IPS-NIHi7 (cell line): ENCODE data around the gene VPS52.
"Not testable (repeated sequence)": the region's sequence is repeated elsewhere in the genome, so short reads cannot be mapped to it uniquely, and the experiment has no call there.

Experiments
- DNase-seq: peaks from one replicate; pipeline ENCODE4 v3.0.0; 2012; ENCODE audit warnings: mixed read lengths; ENCODE audit errors: extremely low spot score

The VPS52 gene

DNA sequence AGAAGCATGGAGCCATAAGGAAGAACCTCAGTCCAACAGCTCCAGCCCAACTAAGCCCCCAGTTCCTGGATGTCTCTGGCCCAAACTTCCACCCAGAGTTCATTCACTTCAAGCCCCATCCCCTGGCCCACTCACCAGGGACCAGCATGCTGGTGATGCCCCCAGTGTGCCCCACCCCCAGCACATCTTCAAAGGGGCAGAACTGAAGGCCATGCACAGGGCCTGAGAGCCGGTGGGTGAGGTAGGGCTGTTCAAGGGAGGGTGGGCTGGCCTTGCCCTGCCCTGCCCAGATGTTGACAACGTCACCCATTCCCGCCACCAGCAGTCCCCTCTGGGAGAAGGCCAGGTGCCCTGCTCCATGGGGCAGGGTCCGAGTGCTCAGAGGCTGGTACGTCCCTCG, 8.9 kb upstream of the VPS52 start:
- no peak for DNase-seq

- DNase-seq = peak; percentile 75
Measured at GRCh38 chr6:33279971-33280511, 8.4 kb upstream of the VPS52 start.

GRCh38 chr6:33279257-33279695, 7.6 kb upstream of the VPS52 start:
- DNase-seq = no peak

- no peak for DNase-seq
Measured at GRCh38 chr6:33278810-33279209, 7.1 kb upstream of the VPS52 start.

DNA sequence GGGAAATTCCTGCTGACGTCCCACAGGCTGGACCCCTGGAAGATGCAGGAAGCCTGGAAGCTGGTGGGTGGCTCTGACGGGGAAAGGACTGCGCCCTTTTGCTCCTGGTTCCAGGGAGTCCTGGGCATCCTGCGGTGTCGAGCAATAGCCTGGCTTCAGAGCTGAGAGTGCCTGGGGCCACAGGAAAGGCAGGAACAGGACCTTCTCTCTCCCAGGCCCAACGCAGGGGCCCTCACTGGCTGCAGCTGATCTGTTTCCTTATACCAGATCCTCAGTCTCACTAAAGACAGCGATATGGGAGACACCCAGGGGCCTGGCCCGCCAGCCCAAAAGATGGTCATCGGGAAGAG, 6.7 kb upstream of the VPS52 start:
- DNase-seq = no peak

DNA sequence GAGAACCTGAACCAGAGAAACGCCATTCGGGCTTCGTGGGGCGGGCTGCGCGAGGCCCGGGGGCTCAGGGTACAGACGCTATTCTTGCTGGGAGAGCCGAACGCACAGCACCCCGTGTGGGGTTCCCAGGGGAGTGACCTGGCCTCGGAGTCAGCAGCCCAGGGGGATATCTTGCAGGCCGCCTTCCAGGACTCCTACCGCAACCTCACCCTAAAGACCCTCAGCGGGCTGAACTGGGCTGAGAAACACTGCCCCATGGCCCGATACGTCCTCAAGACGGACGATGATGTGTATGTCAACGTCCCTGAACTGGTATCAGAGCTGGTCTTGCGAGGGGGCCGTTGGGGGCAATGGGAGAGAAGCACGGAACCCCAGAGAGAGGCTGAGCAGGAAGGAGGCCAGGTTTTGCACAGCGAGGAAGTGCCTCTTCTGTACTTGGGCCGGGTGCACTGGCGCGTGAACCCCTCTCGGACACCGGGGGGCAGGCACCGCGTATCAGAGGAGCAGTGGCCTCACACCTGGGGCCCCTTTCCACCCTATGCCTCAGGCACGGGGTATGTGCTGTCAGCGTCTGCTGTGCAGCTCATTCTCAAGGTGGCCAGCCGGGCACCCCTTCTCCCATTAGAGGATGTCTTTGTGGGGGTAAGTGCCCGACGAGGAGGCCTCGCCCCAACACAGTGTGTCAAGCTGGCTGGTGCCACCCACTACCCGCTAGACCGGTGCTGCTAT, 6.2 kb upstream of the VPS52 start:
- DNase-seq = peak; percentile 26

DNA sequence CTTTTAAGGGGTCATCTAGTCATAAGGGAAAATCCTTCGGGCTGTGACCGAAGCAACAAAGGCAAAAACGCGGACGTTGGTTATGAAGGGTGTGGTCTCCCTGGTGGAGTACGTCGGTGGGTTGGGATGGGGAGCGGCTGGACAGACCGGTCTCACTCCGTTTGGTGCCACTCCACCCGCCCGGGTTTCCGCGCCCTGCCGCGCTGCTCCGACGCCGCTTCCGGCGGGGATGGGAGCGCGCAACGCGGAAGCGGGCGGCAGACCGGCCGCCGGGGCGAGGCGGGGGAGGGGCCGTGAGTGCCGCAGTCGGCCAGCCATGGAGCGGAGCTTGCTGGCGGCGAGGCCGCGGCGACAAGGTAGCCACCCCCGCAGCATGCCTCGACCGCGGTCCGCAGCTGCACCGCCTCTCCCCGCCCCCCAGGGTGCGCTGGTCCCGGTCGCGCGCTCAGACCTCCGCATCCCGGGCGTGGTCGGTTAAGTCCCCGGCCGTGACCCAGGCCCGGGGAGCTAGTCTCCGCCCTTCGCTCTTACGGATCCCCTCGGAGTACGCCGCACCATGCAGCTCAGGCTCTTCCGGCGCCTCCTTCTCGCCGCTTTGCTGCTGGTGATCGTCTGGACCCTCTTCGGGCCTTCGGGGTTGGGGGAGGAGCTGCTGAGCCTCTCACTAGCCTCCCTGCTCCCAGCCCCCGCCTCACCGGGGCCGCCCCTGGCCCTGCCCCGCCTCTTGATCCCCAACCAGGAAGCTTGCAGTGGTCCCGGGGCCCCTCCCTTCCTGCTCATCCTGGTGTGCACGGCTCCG, 5.4 kb upstream of the VPS52 start, which contains the start of gene B3GALT4:
Gene B3GALT4, plus strand, starts transcription at position 260 of the 799 bp plus-strand sequence. Its CDS starts 297 bp downstream, at position 557.
- DNase-seq = peak; percentile 89

GRCh38 chr6:33276581-33276863, 4.8 kb upstream of the VPS52 start:
- DNase-seq = no peak

- DNase-seq = not testable (repeated sequence)
Measured at GRCh38 chr6:33275795-33276580, 4.3 kb upstream of the VPS52 start.

DNA sequence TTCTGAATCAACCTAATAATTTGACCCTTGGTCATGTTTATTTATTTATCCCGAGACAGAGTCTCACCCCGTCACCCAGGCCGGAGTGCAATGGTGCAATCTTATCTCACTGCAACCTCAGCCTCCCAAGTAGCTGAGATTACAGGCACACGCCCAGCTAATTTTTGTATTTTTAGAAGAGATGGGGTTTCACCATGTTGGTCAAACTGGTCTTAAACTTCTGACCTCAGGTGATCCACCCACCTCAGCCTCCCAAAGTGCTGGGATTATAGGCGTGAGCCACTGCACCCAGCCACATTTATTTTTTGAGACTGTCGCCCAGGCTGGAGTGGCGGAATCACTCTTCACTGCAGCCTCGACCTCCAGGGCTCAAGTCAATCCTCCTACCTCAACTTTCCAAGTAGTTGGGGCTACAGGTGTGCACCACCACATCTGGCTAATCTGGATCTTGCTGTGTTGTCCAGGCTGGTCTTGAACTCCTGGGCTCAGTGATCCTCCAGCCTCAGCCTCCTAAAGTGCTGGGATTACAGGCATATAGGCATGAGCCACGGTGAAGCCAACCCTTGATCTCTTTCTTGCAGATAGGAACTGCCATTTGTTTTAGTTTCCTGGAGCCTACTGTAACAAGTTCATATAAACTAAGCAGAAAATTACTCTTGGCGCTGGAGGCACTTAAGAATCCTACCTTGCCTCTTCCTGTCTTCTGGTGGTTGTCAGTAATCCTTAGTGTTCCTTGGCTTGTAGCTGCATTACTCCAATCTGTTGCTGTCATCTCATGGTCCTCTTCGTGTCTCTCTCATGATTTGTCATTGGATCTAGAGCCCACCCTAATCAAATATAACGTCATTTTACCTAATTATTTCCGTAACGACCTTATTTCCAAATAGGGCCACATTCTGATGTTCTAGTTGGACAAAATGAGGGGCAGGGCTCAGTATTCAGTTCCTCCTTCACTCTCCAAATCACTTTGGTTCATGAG, 2.5 kb upstream of the VPS52 start:
- DNase-seq = no peak

GRCh38 chr6:33273129-33273923, 1.6 kb upstream of the VPS52 start:
- DNase-seq = no peak

GRCh38 chr6:33272275-33273128, 826 bp upstream of the VPS52 start:
- DNase-seq = no peak

GRCh38 chr6:33271117-33271467, 584 bp downstream of the VPS52 start:
- DNase-seq = no peak

- DNase-seq = no peak
Measured at GRCh38 chr6:33264015-33264414, 7.7 kb downstream of the VPS52 start.

GRCh38 chr6:33262490-33262889, 9.2 kb downstream of the VPS52 start:
- not testable (repeated sequence) for DNase-seq

- DNase-seq = no peak
Measured at GRCh38 chr6:33259032-33259431, 12.6 kb downstream of the VPS52 start.

- DNase-seq = no peak
Measured at GRCh38 chr6:33254591-33254990, 17.1 kb downstream of the VPS52 start.

GRCh38 chr6:33252759-33253158, 18.9 kb downstream of the VPS52 start:
- no peak for DNase-seq

GRCh38 chr6:33251395-33252012, 20.2 kb downstream of the VPS52 start:
- no peak for DNase-seq
